ENCODE data around the gene AFDN.

DNA sequence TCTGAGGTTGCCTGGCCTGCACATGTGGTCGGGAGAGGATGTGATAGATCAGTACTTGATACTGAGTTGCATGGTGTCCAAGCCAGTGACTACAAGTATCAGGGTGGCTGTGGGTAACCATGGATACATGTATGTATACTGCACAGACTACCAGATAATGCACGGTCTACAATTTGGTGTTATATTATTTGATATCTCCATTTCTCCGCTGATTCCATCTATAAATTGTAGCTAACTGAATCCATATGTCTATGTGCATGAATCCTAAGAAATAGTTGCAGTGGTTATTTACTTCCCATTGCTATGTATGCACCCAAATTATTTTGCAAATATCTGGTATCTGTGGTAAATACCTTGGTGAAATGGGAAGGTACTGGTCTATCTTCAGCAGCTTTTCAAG, 87.0 kb downstream of the AFDN start:
- TF ChIP-seq, protein P1, sequence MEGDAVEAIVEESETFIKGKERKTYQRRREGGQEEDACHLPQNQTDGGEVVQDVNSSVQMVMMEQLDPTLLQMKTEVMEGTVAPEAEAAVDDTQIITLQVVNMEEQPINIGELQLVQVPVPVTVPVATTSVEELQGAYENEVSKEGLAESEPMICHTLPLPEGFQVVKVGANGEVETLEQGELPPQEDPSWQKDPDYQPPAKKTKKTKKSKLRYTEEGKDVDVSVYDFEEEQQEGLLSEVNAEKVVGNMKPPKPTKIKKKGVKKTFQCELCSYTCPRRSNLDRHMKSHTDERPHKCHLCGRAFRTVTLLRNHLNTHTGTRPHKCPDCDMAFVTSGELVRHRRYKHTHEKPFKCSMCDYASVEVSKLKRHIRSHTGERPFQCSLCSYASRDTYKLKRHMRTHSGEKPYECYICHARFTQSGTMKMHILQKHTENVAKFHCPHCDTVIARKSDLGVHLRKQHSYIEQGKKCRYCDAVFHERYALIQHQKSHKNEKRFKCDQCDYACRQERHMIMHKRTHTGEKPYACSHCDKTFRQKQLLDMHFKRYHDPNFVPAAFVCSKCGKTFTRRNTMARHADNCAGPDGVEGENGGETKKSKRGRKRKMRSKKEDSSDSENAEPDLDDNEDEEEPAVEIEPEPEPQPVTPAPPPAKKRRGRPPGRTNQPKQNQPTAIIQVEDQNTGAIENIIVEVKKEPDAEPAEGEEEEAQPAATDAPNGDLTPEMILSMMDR (IDR thresholded peaks at IDR 0.05), result no peak
- TF ChIP-seq EZH2phosphoT487 (IDR thresholded peaks at IDR 0.05) (no peak), EZH2 (IDR thresholded peaks at IDR 0.05) (no peak)

All from neural progenitor cell (in vitro differentiated cells).